Endothelial cell (in vitro differentiated cells): Measurements from ENCODE around the gene PAM. TPM values are rescaled to one million over a fixed set of nuclear protein-coding genes. Genes with fewer than 3 reads are reported as not detected.

ENCODE experiments used
- DNase-seq: peaks from one replicate; pipeline ENCODE4 v3.0.0; 2021; ENCODE audit warnings: low spot score
- H3K27ac Mint-ChIP-seq: one replicate; pipeline ENCODE4 v1.8.0; 2021; ENCODE audit warnings: mixed read lengths, inconsistent platforms; ENCODE audit not compliant: unreplicated experiment
- H3K27me3 Mint-ChIP-seq: one replicate; pipeline ENCODE4 v1.8.0; 2021; ENCODE audit warnings: mild to moderate bottlenecking, moderate library complexity, mixed read lengths, inconsistent platforms; ENCODE audit not compliant: unreplicated experiment
- H3K36me3 Mint-ChIP-seq: one replicate; pipeline ENCODE4 v1.8.0; 2021; ENCODE audit warnings: mild to moderate bottlenecking, low read depth, mixed read lengths, inconsistent platforms; ENCODE audit not compliant: unreplicated experiment
- H3K4me1 Mint-ChIP-seq: one replicate; pipeline ENCODE4 v1.8.0; 2021; ENCODE audit warnings: mild to moderate bottlenecking, mixed read lengths, inconsistent platforms; ENCODE audit not compliant: unreplicated experiment
- H3K4me3 Mint-ChIP-seq: one replicate; pipeline ENCODE4 v1.8.0; 2021; ENCODE audit warnings: mild to moderate bottlenecking, mixed read lengths, inconsistent platforms; ENCODE audit not compliant: unreplicated experiment
- H3K9me3 Mint-ChIP-seq: one replicate; pipeline ENCODE4 v1.8.0; 2021; ENCODE audit warnings: mixed read lengths, inconsistent platforms; ENCODE audit not compliant: unreplicated experiment
- CTCF ChIP-seq: fragments of 200-600 bp; sonication (generic); IDR thresholded peaks from one replicate; pipeline ENCODE4 v1.5.0; 2021; ENCODE audit warnings: antibody characterized with exemption; ENCODE audit not compliant: unreplicated experiment
- total RNA-seq: library from RNA; stranded (reverse); fragmentation: NEBNext Ultra II Directional; extraction: Animal tissue kit (Norgen Biotek cat#: 25700); gene quantifications from one replicate; pipeline ENCODE4 v1.2.1, GENCODE V29; 2021; ENCODE audit not compliant: unreplicated experiment

The PAM gene
- total RNA-seq, 1 donor from 2014 or later, result 255 TPM

GRCh38 chr5:102778478-102778877, 23.4 kb downstream of the PAM start:
- TF ChIP-seq CTCF, result no peak
- no peak for DNase-seq
- Mint-ChIP-seq H3K4me3 (no peak overlapping the region), H3K9me3 (no peaks in the 10 kb centered on the region), H3K27ac (no peak overlapping the region), H3K4me1 (no peaks in the 10 kb centered on the region), H3K27me3 (no peaks in the 10 kb centered on the region), H3K36me3 (no peaks in the 10 kb centered on the region)

- DNase-seq, result no peak
- H3K4me3 Mint-ChIP-seq, result no peak overlapping the region
- no peaks in the 10 kb centered on the region for H3K4me1 Mint-ChIP-seq
- peaks cover 4% of the 10 kb centered on the region for H3K36me3 Mint-ChIP-seq
- H3K27ac Mint-ChIP-seq, result no peak overlapping the region
- no peaks in the 10 kb centered on the region for H3K27me3 Mint-ChIP-seq
- TF ChIP-seq CTCF, result no peak
- no peaks in the 10 kb centered on the region for H3K9me3 Mint-ChIP-seq
These were observed 26.3 kb downstream of the PAM start for GRCh38 chr5:102781359-102781758.

GRCh38 chr5:102781786-102782185, 26.7 kb downstream of the PAM start:
- no peak overlapping the region for H3K4me3 Mint-ChIP-seq
- H3K27ac Mint-ChIP-seq, result no peak overlapping the region
- H3K27me3 Mint-ChIP-seq, result no peaks in the 10 kb centered on the region
- no peak for DNase-seq
- no peak for TF ChIP-seq CTCF
- H3K4me1 Mint-ChIP-seq, result no peaks in the 10 kb centered on the region
- H3K36me3 Mint-ChIP-seq, result peaks cover 4% of the 10 kb centered on the region
- H3K9me3 Mint-ChIP-seq, result no peaks in the 10 kb centered on the region

- Mint-ChIP-seq H3K36me3 (peaks cover 4% of the 10 kb centered on the region), H3K27ac (no peak overlapping the region), H3K4me3 (no peak overlapping the region), H3K4me1 (no peaks in the 10 kb centered on the region), H3K9me3 (no peaks in the 10 kb centered on the region), H3K27me3 (no peaks in the 10 kb centered on the region)
- TF ChIP-seq CTCF, result no peak
- DNase-seq, result no peak
These were observed 27.2 kb downstream of the PAM start for GRCh38 chr5:102782217-102782872.

- no peak for TF ChIP-seq CTCF
- H3K27me3 Mint-ChIP-seq, result no peaks in the 10 kb centered on the region
- H3K4me3 Mint-ChIP-seq, result no peak overlapping the region
- no peak overlapping the region for H3K27ac Mint-ChIP-seq
- no peaks in the 10 kb centered on the region for H3K4me1 Mint-ChIP-seq
- peaks cover 4% of the 10 kb centered on the region for H3K36me3 Mint-ChIP-seq
- no peaks in the 10 kb centered on the region for H3K9me3 Mint-ChIP-seq
- no peak for DNase-seq
These were observed 32.0 kb downstream of the PAM start for GRCh38 chr5:102787134-102787533.
